ENCODE data around the gene KCNQ1. TPM values are rescaled to one million over a fixed set of nuclear protein-coding genes. Genes with fewer than 3 reads are reported as not detected.

Gene KCNQ1
- total RNA-seq, 1 donor from 2014 or later, result 8.5 TPM

GRCh38 chr11:2447951-2448650 lies 3.3 kb downstream of the KCNQ1 start:
- H3K27ac Mint-ChIP-seq, result no peak overlapping the region

GRCh38 chr11:2448661-2449547 lies 4.1 kb downstream of the KCNQ1 start:
- no peak overlapping the region for H3K4me3 Mint-ChIP-seq
- H3K27ac Mint-ChIP-seq, result no peak overlapping the region
- TF ChIP-seq CTCF (IDR thresholded peaks at IDR 0.05; ENCODE audit: unreplicated experiment), result no peak
- H3K9me3 Mint-ChIP-seq, result no peaks in the 10 kb centered on the region
- H3K36me3 Mint-ChIP-seq, result no peaks in the 10 kb centered on the region
- H3K27me3 Mint-ChIP-seq (ENCODE audit: low read depth), result peaks cover 77% of the 10 kb centered on the region
- H3K4me1 Mint-ChIP-seq, result peaks cover 3% of the 10 kb centered on the region
- DNase-seq (ENCODE audit: low spot score in 2 of 2, unreplicated experiment in 2 of 2), result no peak

More at GRCh38 chr11:2447951-2448650, 3.3 kb downstream of the KCNQ1 start:
- TF ChIP-seq CTCF (IDR thresholded peaks at IDR 0.05; ENCODE audit: unreplicated experiment), result no peak
- Mint-ChIP-seq H3K9me3 (no peaks in the 10 kb centered on the region), H3K4me3 (no peak overlapping the region), H3K4me1 (peaks cover 7% of the 10 kb centered on the region), H3K27me3 (ENCODE audit: low read depth) (peaks cover 82% of the 10 kb centered on the region), H3K36me3 (no peaks in the 10 kb centered on the region)
- no peak for DNase-seq (ENCODE audit: low spot score in 2 of 2, unreplicated experiment in 2 of 2)

GRCh38 chr11:2449548-2450320 lies 4.9 kb downstream of the KCNQ1 start:
- TF ChIP-seq CTCF (IDR thresholded peaks at IDR 0.05; ENCODE audit: unreplicated experiment), result no peak
- H3K36me3 Mint-ChIP-seq, result no peaks in the 10 kb centered on the region
- H3K27ac Mint-ChIP-seq, result no peak overlapping the region
- peaks cover 80% of the 10 kb centered on the region for H3K27me3 Mint-ChIP-seq (ENCODE audit: low read depth)
- DNase-seq (ENCODE audit: low spot score in 2 of 2, unreplicated experiment in 2 of 2), result no peak
- H3K9me3 Mint-ChIP-seq, result no peaks in the 10 kb centered on the region
- H3K4me3 Mint-ChIP-seq, result no peak overlapping the region
- peaks cover 3% of the 10 kb centered on the region for H3K4me1 Mint-ChIP-seq

- Mint-ChIP-seq H3K4me3 (no peak overlapping the region), H3K27me3 (ENCODE audit: low read depth) (peaks cover 82% of the 10 kb centered on the region), H3K27ac (no peak overlapping the region), H3K9me3 (peaks cover 3% of the 10 kb centered on the region), H3K4me1 (no peaks in the 10 kb centered on the region), H3K36me3 (no peaks in the 10 kb centered on the region)
- TF ChIP-seq CTCF (IDR thresholded peaks at IDR 0.05; ENCODE audit: unreplicated experiment), result no peak
- no peak for DNase-seq (ENCODE audit: low spot score in 2 of 2, unreplicated experiment in 2 of 2)
Measured at GRCh38 chr11:2450321-2451041, 5.7 kb downstream of the KCNQ1 start.

GRCh38 chr11:2451336-2451735 lies 6.5 kb downstream of the KCNQ1 start:
- H3K4me3 Mint-ChIP-seq, result no peak overlapping the region

More at GRCh38 chr11:2451336-2451735, 6.5 kb downstream of the KCNQ1 start:
- DNase-seq (ENCODE audit: low spot score in 2 of 2, unreplicated experiment in 2 of 2), result peak in 1 of 2 experiments; percentile 11
- H3K27ac Mint-ChIP-seq, result no peak overlapping the region
- no peaks in the 10 kb centered on the region for H3K36me3 Mint-ChIP-seq
- no peaks in the 10 kb centered on the region for H3K4me1 Mint-ChIP-seq
- H3K9me3 Mint-ChIP-seq, result peaks cover 7% of the 10 kb centered on the region
- peaks cover 80% of the 10 kb centered on the region for H3K27me3 Mint-ChIP-seq (ENCODE audit: low read depth)
- no peak for TF ChIP-seq CTCF (IDR thresholded peaks at IDR 0.05; ENCODE audit: unreplicated experiment)
